ENCODE data around the gene GRK5.

- TF ChIP-seq CTCF (IDR thresholded peaks at IDR 0.05) (no peak), POLR2A (IDR thresholded peaks at IDR 0.05) (no peak)
Observed at GRCh38 chr10:119395280-119396007, 188.1 kb downstream of the GRK5 start.

Measured in Peyer's patch (tissue), 4 donors.